Keratinocyte (primary cell): ENCODE results near the gene TRAPPC10. TPM values are rescaled to one million over a fixed set of nuclear protein-coding genes. Genes with fewer than 3 reads are reported as not detected.
"Not testable (repeated sequence)": the region's sequence is repeated elsewhere in the genome, so short reads cannot be mapped to it uniquely, and the experiment has no call there.

Experiments
- DNase-seq: peaks from one replicate; pipeline ENCODE4 v3.0.0-alpha.2; 2011; ENCODE audit warnings: low read depth, missing footprints, low spot score
- FAIRE-seq: peaks from 2 replicates; lab custom pipeline; 2011; peaks lifted over from hg19 to GRCh38; lab: Jason Lieb, UNC
- H2AFZ ChIP-seq: 2 replicates; pipeline ENCODE4 v1.6.0; 2012; ENCODE audit warnings: low read length, control low read depth, inconsistent platforms; ENCODE audit not compliant: control insufficient read depth
- H3K27ac ChIP-seq: 2 replicates; pipeline ENCODE4 v1.5.1; 2011; ENCODE audit warnings: low read length; ENCODE audit not compliant: control insufficient read depth, insufficient read depth
- H3K27me3 ChIP-seq: 3 replicates; pipeline ENCODE4 v1.6.0; 2011; ENCODE audit warnings: low read length; ENCODE audit not compliant: control insufficient read depth, insufficient read depth; ENCODE audit errors: extremely low read depth
- H3K36me3 ChIP-seq, 2 experiments: 2 replicates in 1 of 2; 3 replicates in 1 of 2; pipeline ENCODE4 v1.5.1; 2011; ENCODE audit warnings: low read length in 2 of 2, mild to moderate bottlenecking in 1 of 2; ENCODE audit not compliant: control insufficient read depth in 2 of 2, insufficient read depth in 2 of 2; ENCODE audit errors: extremely low read depth in 1 of 2
- H3K4me1 ChIP-seq: 3 replicates; pipeline ENCODE4 v1.5.1; 2011; ENCODE audit warnings: low read length; ENCODE audit not compliant: control insufficient read depth, insufficient read depth; ENCODE audit errors: extremely low read depth
- H3K4me2 ChIP-seq: 3 replicates; pipeline ENCODE4 v1.6.0; 2011; ENCODE audit warnings: low read depth, low read length; ENCODE audit not compliant: control insufficient read depth, insufficient read depth; ENCODE audit errors: extremely low read depth
- H3K4me3 ChIP-seq, 3 experiments: fragments of 200-600 bp in 1 of 3; sonication (generic) in 1 of 3; 2 replicates in 2 of 3; 3 replicates in 1 of 3; pipeline ENCODE4 v1.5.1; 2011 to 2016; ENCODE audit warnings: low read length in 3 of 3, mild to moderate bottlenecking in 3 of 3, control low read depth in 2 of 3, inconsistent platforms in 1 of 3, low read depth in 1 of 3, mixed read lengths in 1 of 3, mixed run types in 1 of 3, moderate library complexity in 1 of 3; ENCODE audit not compliant: control insufficient read depth in 2 of 3, insufficient read depth in 2 of 3; ENCODE audit errors: extremely low read depth in 1 of 3
- H3K79me2 ChIP-seq: 2 replicates; pipeline ENCODE4 v1.6.0; 2012; ENCODE audit warnings: low read length; ENCODE audit not compliant: control insufficient read depth, insufficient read depth
- H3K9ac ChIP-seq: 3 replicates; pipeline ENCODE4 v1.6.0; 2011; ENCODE audit warnings: low read length; ENCODE audit not compliant: control insufficient read depth, insufficient read depth; ENCODE audit errors: extremely low read depth
- H3K9me1 ChIP-seq: 3 replicates; pipeline ENCODE4 v1.6.0; 2011; ENCODE audit warnings: low read length; ENCODE audit not compliant: control insufficient read depth, insufficient read depth; ENCODE audit errors: extremely low read depth
- H3K9me3 ChIP-seq: 2 replicates; pipeline ENCODE4 v1.5.1; 2012; ENCODE audit warnings: low read depth, low read length; ENCODE audit not compliant: control insufficient read depth
- H4K20me1 ChIP-seq: 3 replicates; pipeline ENCODE4 v1.6.0; 2011; ENCODE audit warnings: low read length; ENCODE audit not compliant: control insufficient read depth, insufficient read depth; ENCODE audit errors: extremely low read depth
- CTCF ChIP-seq, 3 experiments: IDR thresholded peaks in 1 of 3; conservative IDR thresholded peaks in 1 of 3; optimal IDR thresholded peaks in 1 of 3; 2 replicates in 2 of 3; 3 replicates in 1 of 3; pipeline versions ENCODE3 to v1.5.1; 2011; ENCODE audit warnings: low read length in 3 of 3, mild to moderate bottlenecking in 3 of 3, moderate library complexity in 2 of 3, control low read depth in 1 of 3, inconsistent platforms in 1 of 3; ENCODE audit not compliant: insufficient read depth in 2 of 3; ENCODE audit errors: extremely low read depth in 1 of 3
- EZH2 ChIP-seq: IDR thresholded peaks from one replicate; pipeline ENCODE4 v1.6.1; 2012; ENCODE audit warnings: inconsistent platforms, mild to moderate bottlenecking, low read length, moderate library complexity
- dilution Hi-C: fragments of 300-500 bp; cut with MboI; formaldehyde crosslinking; loops from one replicate; pipeline ENCODE4 v1.7.0; 2020; ENCODE audit warnings: low sequenced_read_pairs; ENCODE audit not compliant: extremely low pct_ligation_motif_present
- polyA plus RNA-seq, 5 experiments: library from polyadenylated mRNA; depleted of rRNA in 3 of 5; stranded (reverse) in 3 of 5; stranded (forward) in 1 of 5; unstranded in 1 of 5; fragments of >200 nt; gene quantifications; 1 replicate in 1 of 5; 2 replicates in 3 of 5; 3 replicates in 1 of 5; pipeline versions ENCODE4 v1.2.1 to v1.2.3, GENCODE V29; 2011 to 2012; ENCODE audit warnings: missing spikeins in 2 of 5, low read depth in 1 of 5, low replicate concordance in 1 of 5

TRAPPC10 gene
- polyA plus RNA-seq, 1 donor (not counting 4 experiments of a cell fraction or from before 2014, with no cell fraction given) = 21.6 TPM

DNA sequence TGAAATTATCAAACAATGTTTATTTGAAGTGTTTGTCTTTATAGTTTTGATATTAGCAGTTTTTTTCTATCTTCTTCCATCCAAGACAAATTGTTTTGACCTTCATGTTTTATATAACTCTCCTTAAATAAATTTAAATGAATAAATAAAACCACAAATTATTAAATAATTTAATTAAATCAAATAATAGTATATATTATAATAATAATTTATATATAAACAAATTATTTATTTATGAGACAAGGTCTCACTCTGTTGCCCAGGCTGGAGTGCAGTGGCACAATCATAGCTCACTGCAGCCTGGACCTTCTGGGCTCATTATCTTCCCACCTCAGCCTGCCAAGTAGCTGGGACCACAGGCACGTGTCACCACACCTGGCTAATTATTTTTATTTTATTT lies 82.7 kb downstream of the TRAPPC10 start:
- no peak overlapping the region for H3K27ac ChIP-seq
- no peaks in the 10 kb centered on the region for H3K9me3 ChIP-seq
- no peaks in the 10 kb centered on the region for H4K20me1 ChIP-seq
- H3K9ac ChIP-seq = no peak overlapping the region
- H2AFZ ChIP-seq = no peak overlapping the region
- dilution Hi-C loops = no loop called here
- peaks cover 8 to 16% of the 10 kb centered on the region in 2 experiments for H3K36me3 ChIP-seq
- TF ChIP-seq EZH2 (no peak), CTCF (optimal IDR thresholded peaks at IDR 0.05 in 1 of 3, IDR thresholded peaks at IDR 0.05 in 1 of 3, conservative IDR thresholded peaks at IDR 0.05 in 1 of 3; ENCODE audit: extremely low read depth in 1 of 3, insufficient read depth in 2 of 3, low read length in 3 of 3) (no peak)
- H3K27me3 ChIP-seq = no peaks in the 10 kb centered on the region
- H3K4me1 ChIP-seq = no peaks in the 10 kb centered on the region
- no peaks in the 10 kb centered on the region for H3K79me2 ChIP-seq
- no peak for FAIRE-seq
- no peaks in the 10 kb centered on the region for H3K9me1 ChIP-seq
- H3K4me3 ChIP-seq = no peak overlapping the region
- DNase-seq = no peak
- H3K4me2 ChIP-seq = no peak overlapping the region

GRCh38 chr21:44098507-44098906 lies 86.4 kb downstream of the TRAPPC10 start:
- DNase-seq, H3K36me3 ChIP-seq, H2AFZ ChIP-seq, H3K27me3 ChIP-seq, H3K9me3 ChIP-seq, H3K79me2 ChIP-seq, H3K9ac ChIP-seq, H3K4me3 ChIP-seq, H3K27ac ChIP-seq, FAIRE-seq, H3K4me2 ChIP-seq, H4K20me1 ChIP-seq, dilution Hi-C loops, H3K9me1 ChIP-seq, H3K4me1 ChIP-seq: not testable (repeated sequence)

DNA sequence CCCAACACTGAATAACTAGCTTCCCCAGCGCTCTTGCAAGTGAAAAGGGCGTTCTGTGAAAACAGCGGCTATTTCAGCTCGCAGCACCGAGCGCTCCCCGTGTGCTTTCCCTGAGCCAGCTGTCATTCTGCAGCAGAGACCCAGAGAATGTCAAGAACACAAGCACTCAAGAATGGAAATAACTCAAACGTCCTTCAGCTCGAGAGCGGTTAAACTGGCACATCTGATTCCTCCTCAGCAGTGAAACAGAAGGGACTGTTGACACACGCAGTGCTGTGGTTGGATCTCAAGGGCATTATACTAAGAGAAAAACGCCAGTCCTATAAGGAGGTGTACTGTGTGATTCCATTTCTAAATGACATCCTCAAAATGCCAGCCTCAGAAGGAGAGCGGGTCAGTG lies 86.9 kb downstream of the TRAPPC10 start:
- dilution Hi-C loops, DNase-seq, H2AFZ ChIP-seq, H3K79me2 ChIP-seq, H3K4me1 ChIP-seq, H3K36me3 ChIP-seq, H3K9ac ChIP-seq, H3K27ac ChIP-seq, H3K4me2 ChIP-seq, H4K20me1 ChIP-seq, H3K9me1 ChIP-seq, FAIRE-seq, H3K4me3 ChIP-seq, H3K9me3 ChIP-seq, H3K27me3 ChIP-seq: not testable (repeated sequence)

DNA sequence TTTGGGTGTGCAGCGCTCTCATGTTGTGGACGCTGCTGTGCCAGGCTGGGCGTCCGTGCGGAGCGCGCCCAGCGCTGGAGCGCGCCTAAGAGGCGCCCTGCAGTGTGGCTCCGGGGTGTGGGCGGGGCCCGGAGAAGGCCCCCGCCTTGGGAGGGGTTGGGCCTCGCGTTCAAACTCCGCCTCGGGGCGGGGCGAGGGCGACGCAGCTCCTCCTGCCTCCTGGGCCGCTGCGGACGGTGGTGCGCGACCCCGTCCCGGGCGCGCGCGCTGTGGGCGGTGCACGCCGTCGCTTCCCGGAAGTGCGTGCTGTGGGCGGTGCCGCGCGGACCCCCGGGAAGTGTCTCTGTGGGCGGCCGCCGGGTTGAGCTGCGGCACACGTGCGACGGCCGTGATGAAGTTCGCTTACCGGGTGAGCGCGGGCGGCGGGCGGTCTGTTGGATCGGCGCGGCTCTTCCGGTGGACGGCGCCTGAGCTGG lies 95.0 kb downstream of the TRAPPC10 start, which contains the start of gene PWP2:
PWP2 (plus strand) TSS at position 374 of the 476 bp plus-strand sequence; CDS start at position 392, 18 bp downstream.
- DNase-seq, H3K9me1 ChIP-seq, H4K20me1 ChIP-seq, H3K4me2 ChIP-seq, H3K79me2 ChIP-seq, H3K9me3 ChIP-seq, H3K36me3 ChIP-seq, H3K27me3 ChIP-seq, H2AFZ ChIP-seq, dilution Hi-C loops, H3K27ac ChIP-seq, H3K4me1 ChIP-seq: not testable (repeated sequence)
- Histone ChIP-seq H3K9ac (peak within 1 kb of the TSS; percentile 47), H3K4me3 (peak within 1 kb of the TSS in 1 of 3 experiments; percentile 21)
- peak; percentile 23 for FAIRE-seq
